ENCODE measurements around the gene TMEM87B.
"Not testable (repeated sequence)": the region's sequence is repeated elsewhere in the genome, so short reads cannot be mapped to it uniquely, and the experiment has no call there.

GRCh38 chr2:112113354-112113753 is 58.3 kb downstream of the TMEM87B start:
- not testable (repeated sequence) for TF ChIP-seq CTCF (IDR thresholded peaks at IDR 0.05 in 2 of 3, conservative IDR thresholded peaks at IDR 0.05 in 1 of 3; ENCODE audit: borderline replicate concordance in 1 of 3, insufficient read depth in 1 of 3, low read depth in 2 of 3, low read length in 2 of 3); EZH2 (IDR thresholded peaks at IDR 0.05); EZH2phosphoT487 (IDR thresholded peaks at IDR 0.05; ENCODE audit: borderline replicate concordance); POLR2A (IDR thresholded peaks at IDR 0.05; ENCODE audit: borderline replicate concordance, extremely low read depth, insufficient read depth, insufficient read length)

Measured in HCT116 (cell line).